RWPE1 (cell line): ENCODE measurements around the gene NRF1.
"Not testable (repeated sequence)": the region's sequence is repeated elsewhere in the genome, so short reads cannot be mapped to it uniquely, and the experiment has no call there.

Source experiments
- CTCF ChIA-PET: fragments of 350-600 bp; sonication (Branson Sonifier 250); formaldehyde crosslinking; extraction: SDS; loops from one replicate; lab custom pipeline; 2021; lab: Yijun Ruan, JAX
- POLR2A ChIA-PET: fragments of 400-600 bp; formaldehyde crosslinking; extraction: SDS; loops from one replicate; lab custom pipeline; 2020; ENCODE audit warnings: antibody characterized with exemption; ENCODE audit not compliant: low non-redundant PET; lab: Yijun Ruan, JAX
- DNase-seq: peaks from one replicate; pipeline ENCODE4 v3.0.0; 2012; ENCODE audit warnings: low spot score
- H3K27ac ChIP-seq: fragments of 450-650 bp; 2 replicates; pipeline ENCODE4 v1.5.1; 2017
- TF ChIP-seq, protein P1 (sequence below): fragments of 450-650 bp; conservative IDR thresholded peaks from 2 replicates; pipeline ENCODE4 v1.5.1; 2017; ENCODE audit warnings: low read depth, mild to moderate bottlenecking

Gene NRF1

GRCh38 chr7:129793506-129794310 lies 182.2 kb downstream of the NRF1 start:
- TF ChIP-seq, protein P1, sequence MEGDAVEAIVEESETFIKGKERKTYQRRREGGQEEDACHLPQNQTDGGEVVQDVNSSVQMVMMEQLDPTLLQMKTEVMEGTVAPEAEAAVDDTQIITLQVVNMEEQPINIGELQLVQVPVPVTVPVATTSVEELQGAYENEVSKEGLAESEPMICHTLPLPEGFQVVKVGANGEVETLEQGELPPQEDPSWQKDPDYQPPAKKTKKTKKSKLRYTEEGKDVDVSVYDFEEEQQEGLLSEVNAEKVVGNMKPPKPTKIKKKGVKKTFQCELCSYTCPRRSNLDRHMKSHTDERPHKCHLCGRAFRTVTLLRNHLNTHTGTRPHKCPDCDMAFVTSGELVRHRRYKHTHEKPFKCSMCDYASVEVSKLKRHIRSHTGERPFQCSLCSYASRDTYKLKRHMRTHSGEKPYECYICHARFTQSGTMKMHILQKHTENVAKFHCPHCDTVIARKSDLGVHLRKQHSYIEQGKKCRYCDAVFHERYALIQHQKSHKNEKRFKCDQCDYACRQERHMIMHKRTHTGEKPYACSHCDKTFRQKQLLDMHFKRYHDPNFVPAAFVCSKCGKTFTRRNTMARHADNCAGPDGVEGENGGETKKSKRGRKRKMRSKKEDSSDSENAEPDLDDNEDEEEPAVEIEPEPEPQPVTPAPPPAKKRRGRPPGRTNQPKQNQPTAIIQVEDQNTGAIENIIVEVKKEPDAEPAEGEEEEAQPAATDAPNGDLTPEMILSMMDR = no peak
- H3K27ac ChIP-seq = no peak overlapping the region
- ChIA-PET CTCF (no interaction called here), POLR2A (no interaction called here)
- no peak for DNase-seq

GRCh38 chr7:129794461-129794860 lies 182.9 kb downstream of the NRF1 start:
- CTCF ChIA-PET, POLR2A ChIA-PET, DNase-seq, H3K27ac ChIP-seq: not testable (repeated sequence)

- H3K27ac ChIP-seq = no peak overlapping the region
- ChIA-PET POLR2A (no interaction called here), CTCF (no interaction called here)
- TF ChIP-seq, protein P1 = no peak
- DNase-seq = no peak
Measured at GRCh38 chr7:129796186-129796775, 184.8 kb downstream of the NRF1 start.

GRCh38 chr7:129797214-129797789 lies 185.8 kb downstream of the NRF1 start:
- ChIA-PET CTCF (interaction anchor here (0.6 kb wide), 1 partner anchor 14 kb away, joined by 3 read pairs; no protein-coding TSS in a partner anchor), POLR2A (no interaction called here)
- DNase-seq = no peak
- TF ChIP-seq, protein P1 = no peak
- no peak overlapping the region for H3K27ac ChIP-seq

- TF ChIP-seq, protein P1 = no peak
- ChIA-PET CTCF (no interaction called here), POLR2A (no interaction called here)
- no peak for DNase-seq
- no peak overlapping the region for H3K27ac ChIP-seq
Measured at GRCh38 chr7:129798616-129799349, 187.3 kb downstream of the NRF1 start.

- ChIA-PET POLR2A (no interaction called here), CTCF (no interaction called here)
- H3K27ac ChIP-seq = no peak overlapping the region
- TF ChIP-seq, protein P1 = no peak
- DNase-seq = no peak
Measured at GRCh38 chr7:129799350-129799955, 187.9 kb downstream of the NRF1 start.
